Breast epithelium (tissue), 4 donors: ENCODE measurements around the gene CXCR4. TPM values are rescaled to one million over a fixed set of nuclear protein-coding genes. Genes with fewer than 3 reads are reported as not detected.

ENCODE experiments used
- DNase-seq, 2 donors: peaks; one replicate each; pipeline ENCODE4 v3.0.0-alpha.2; 2019; ENCODE audit warnings: low spot score in 2 of 2
- H3K27ac ChIP-seq, 2 donors: fragments of 200-600 bp; sonication (generic) in 1 of 2; one replicate each; pipeline ENCODE4 v1.5.1; 2016 to 2019; ENCODE audit warnings: mild to moderate bottlenecking in 1 of 2
- H3K27me3 ChIP-seq, 2 donors: fragments of 200-600 bp; sonication (generic) in 1 of 2; one replicate each; pipeline versions ENCODE4 v1.5.1 to v1.6.0; 2017 to 2019; ENCODE audit warnings: control low read depth in 1 of 2, mild to moderate bottlenecking in 1 of 2
- H3K36me3 ChIP-seq: fragments of 200-600 bp; one replicate; pipeline ENCODE4 v1.5.1; 2019
- H3K4me1 ChIP-seq, 2 donors: fragments of 200-600 bp; sonication (generic); one replicate each; pipeline ENCODE4 v1.5.1; 2016 to 2019; ENCODE audit warnings: control low read depth in 1 of 2
- H3K4me3 ChIP-seq, 3 donors: fragments of 200-600 bp; sonication (generic); 1 replicate in 2 of 3; 2 replicates in 1 of 3; pipeline ENCODE4 v1.5.1; 2016 to 2019; ENCODE audit warnings: mild to moderate bottlenecking in 3 of 3, moderate library complexity in 2 of 3
- H3K9me3 ChIP-seq, 2 donors: fragments of 200-600 bp; sonication (generic) in 1 of 2; one replicate each; pipeline ENCODE4 v1.5.1; 2016 to 2019; ENCODE audit warnings: control low read depth in 1 of 2
- CTCF ChIP-seq, 3 donors: fragments of 450-650 bp; IDR thresholded peaks; one replicate each; pipeline ENCODE4 v1.5.1; 2016 to 2017; ENCODE audit warnings: antibody characterized with exemption in 3 of 3, mild to moderate bottlenecking in 3 of 3, moderate library complexity in 3 of 3
- POLR2A ChIP-seq: fragments of 450-650 bp; IDR thresholded peaks from one replicate; pipeline ENCODE4 v1.6.1; 2016; ENCODE audit warnings: antibody characterized with exemption, mild to moderate bottlenecking, moderate library complexity
- POLR2AphosphoS5 ChIP-seq, 3 donors: sonication (generic); formaldehyde crosslinking; IDR thresholded peaks; one replicate each; pipeline ENCODE4 v1.6.1; 2017; ENCODE audit warnings: antibody characterized with exemption in 3 of 3
- intact Hi-C: fragments of 100-400 bp; cut with DNase I; formaldehyde crosslinking; loops from one replicate; pipeline ENCODE4 v1.15.1; 2023; ENCODE audit warnings: low total_unique reads
- total RNA-seq, 3 donors: library from RNA; depleted of rRNA; stranded (reverse); fragments of >200 nt; gene quantifications; one replicate each; pipeline ENCODE4 v1.1.0, GENCODE V29; 2016

CXCR4 gene
- total RNA-seq, 3 donors from 2014 or later, result 25.8 to 80.3 (median 32.4) TPM

GRCh38 chr2:136086253-136087016 is 31.5 kb downstream of the CXCR4 start:
- H3K4me3 ChIP-seq, result no peak overlapping the region
- no peak overlapping the region for H3K27ac ChIP-seq
- no peaks in the 10 kb centered on the region for H3K4me1 ChIP-seq
- TF ChIP-seq POLR2A, result no peak
- TF ChIP-seq CTCF (IDR thresholded peaks at IDR 0.05), result no peak
- TF ChIP-seq POLR2AphosphoS5 (IDR thresholded peaks at IDR 0.05), result no peak
- intact Hi-C loops, result no loop called here
- DNase-seq, result no peak
- no peaks in the 10 kb centered on the region for H3K27me3 ChIP-seq
- no peaks in the 10 kb centered on the region for H3K36me3 ChIP-seq
- H3K9me3 ChIP-seq, result no peaks in the 10 kb centered on the region

DNA sequence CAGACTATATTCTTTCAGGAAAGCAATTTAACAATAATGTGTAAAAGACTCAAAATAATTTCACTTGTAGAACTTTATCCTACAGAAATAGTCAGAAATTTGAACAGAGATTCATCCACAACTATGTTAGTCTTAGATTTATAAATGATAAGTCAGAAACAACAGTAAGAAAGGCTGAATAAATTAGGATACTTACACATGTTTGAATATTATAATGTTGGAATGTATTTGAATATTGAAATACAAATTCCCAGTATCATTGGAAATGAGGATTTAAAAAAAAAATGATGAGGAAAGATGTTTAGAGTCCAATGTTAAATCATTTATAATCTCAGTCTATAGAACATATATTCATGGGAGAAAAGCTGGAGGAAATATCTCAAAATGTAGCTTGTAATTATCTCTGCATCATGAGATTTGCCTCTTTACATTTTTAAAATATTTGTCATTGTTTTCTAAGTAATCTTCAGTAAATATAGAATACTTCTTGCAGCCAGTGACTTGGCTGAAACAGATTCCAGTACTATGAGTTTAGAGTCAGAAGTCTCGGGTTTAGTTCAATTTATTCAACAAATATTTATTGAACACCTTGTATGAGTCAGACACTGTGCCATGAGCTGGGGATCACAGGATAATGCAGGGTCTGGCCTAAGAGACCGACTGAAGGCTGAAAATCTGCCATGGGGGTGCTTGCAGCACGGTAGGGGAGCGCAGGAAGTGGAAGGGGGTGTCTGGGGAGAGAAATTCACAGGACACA is 32.3 kb downstream of the CXCR4 start:
- H3K9me3 ChIP-seq, result no peaks in the 10 kb centered on the region
- H3K27me3 ChIP-seq, result no peaks in the 10 kb centered on the region
- H3K4me3 ChIP-seq, result no peak overlapping the region
- H3K27ac ChIP-seq, result no peak overlapping the region
- no peak for DNase-seq
- no peak for TF ChIP-seq CTCF (IDR thresholded peaks at IDR 0.05)
- no peak for TF ChIP-seq POLR2A
- no peak for TF ChIP-seq POLR2AphosphoS5 (IDR thresholded peaks at IDR 0.05)
- no peaks in the 10 kb centered on the region for H3K4me1 ChIP-seq
- no peaks in the 10 kb centered on the region for H3K36me3 ChIP-seq
- intact Hi-C loops, result no loop called here

GRCh38 chr2:136081582-136082210 is 36.3 kb downstream of the CXCR4 start:
- intact Hi-C loops, result no loop called here

DNA sequence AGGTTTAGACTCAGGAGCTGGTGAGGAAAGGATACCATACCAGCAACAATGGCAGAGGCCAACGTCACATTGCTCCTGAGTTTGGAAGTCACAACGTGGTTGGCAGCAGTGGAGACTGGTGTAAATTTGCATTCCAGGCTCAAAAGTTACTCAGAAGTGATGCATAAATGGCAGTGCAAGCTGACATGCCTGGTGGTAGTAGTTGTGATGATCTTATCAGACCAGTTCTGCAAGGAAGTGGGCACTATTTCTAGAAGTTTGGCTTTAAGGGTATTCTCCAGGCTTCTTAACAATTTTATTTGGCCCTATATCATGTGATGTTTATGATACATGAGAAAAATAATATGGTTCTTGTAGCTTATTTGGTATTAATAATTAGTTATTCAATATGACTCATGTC is 37.8 kb downstream of the CXCR4 start:
- Histone ChIP-seq H3K27me3 (no peaks in the 10 kb centered on the region), H3K4me1 (no peaks in the 10 kb centered on the region), H3K36me3 (no peaks in the 10 kb centered on the region), H3K4me3 (no peak overlapping the region), H3K27ac (no peak overlapping the region), H3K9me3 (no peaks in the 10 kb centered on the region)
- DNase-seq, result no peak
- TF ChIP-seq POLR2AphosphoS5 (IDR thresholded peaks at IDR 0.05), result no peak
- TF ChIP-seq CTCF (IDR thresholded peaks at IDR 0.05), result no peak
- no peak for TF ChIP-seq POLR2A
- intact Hi-C loops, result no loop called here

More at GRCh38 chr2:136081582-136082210, 36.3 kb downstream of the CXCR4 start:
- H3K27me3 ChIP-seq, result no peaks in the 10 kb centered on the region
- H3K4me3 ChIP-seq, result no peak overlapping the region
- H3K27ac ChIP-seq, result no peak overlapping the region
- H3K9me3 ChIP-seq, result no peaks in the 10 kb centered on the region
- H3K36me3 ChIP-seq, result no peaks in the 10 kb centered on the region
- H3K4me1 ChIP-seq, result no peaks in the 10 kb centered on the region
- DNase-seq, result no peak
- TF ChIP-seq POLR2A, result no peak
- TF ChIP-seq POLR2AphosphoS5 (IDR thresholded peaks at IDR 0.05), result no peak
- TF ChIP-seq CTCF (IDR thresholded peaks at IDR 0.05), result no peak

- intact Hi-C loops, result no loop called here
- DNase-seq, result no peak
- Histone ChIP-seq H3K9me3 (peaks cover 0 to 7% of the 10 kb centered on the region in 2 donors), H3K4me1 (no peaks in the 10 kb centered on the region), H3K4me3 (no peak overlapping the region), H3K27me3 (no peaks in the 10 kb centered on the region), H3K36me3 (no peaks in the 10 kb centered on the region), H3K27ac (no peak overlapping the region)
- TF ChIP-seq CTCF (IDR thresholded peaks at IDR 0.05) (no peak), POLR2A (no peak), POLR2AphosphoS5 (IDR thresholded peaks at IDR 0.05) (no peak)
Observed at GRCh38 chr2:136077107-136077506, 40.8 kb downstream of the CXCR4 start.
